ENCODE measurements around the gene TRDMT1. TPM values are rescaled to one million over a fixed set of nuclear protein-coding genes. Genes with fewer than 3 reads are reported as not detected.
A peak's percentile ranks its signal among the peaks of the same experiment; 100 is the strongest.

TRDMT1 gene
- total and polyA plus RNA-seq, 2 experiments from 2014 or later: 3.5 to 4.2 TPM

DNA sequence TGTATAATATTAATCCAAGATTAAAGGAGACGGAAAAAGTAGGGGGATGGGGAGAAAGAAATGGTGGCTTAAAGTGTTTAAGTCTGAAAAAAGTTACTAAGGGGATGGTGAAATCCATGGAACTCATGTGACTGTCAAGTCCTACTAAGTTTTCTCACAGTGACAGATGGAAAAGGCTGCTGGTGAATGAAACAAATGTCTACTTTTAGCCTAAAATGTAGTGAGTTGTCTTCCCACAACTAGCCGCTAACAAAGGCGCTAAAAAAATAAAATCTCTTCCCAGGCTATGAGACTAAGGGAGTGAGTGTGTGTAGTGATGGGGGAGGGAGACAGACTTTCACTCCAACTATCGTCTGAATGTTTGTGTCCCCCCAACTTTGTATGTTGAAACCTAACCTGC, 39.1 kb upstream of the TRDMT1 start:
- TF ChIP-seq EZH2phosphoT487 (IDR thresholded peaks at IDR 0.05; ENCODE audit: low read depth, severe bottlenecking, unreplicated experiment) (no peak), EZH2 (IDR thresholded peaks at IDR 0.05; ENCODE audit: borderline replicate concordance) (no peak)
- TF ChIP-seq, protein P1, sequence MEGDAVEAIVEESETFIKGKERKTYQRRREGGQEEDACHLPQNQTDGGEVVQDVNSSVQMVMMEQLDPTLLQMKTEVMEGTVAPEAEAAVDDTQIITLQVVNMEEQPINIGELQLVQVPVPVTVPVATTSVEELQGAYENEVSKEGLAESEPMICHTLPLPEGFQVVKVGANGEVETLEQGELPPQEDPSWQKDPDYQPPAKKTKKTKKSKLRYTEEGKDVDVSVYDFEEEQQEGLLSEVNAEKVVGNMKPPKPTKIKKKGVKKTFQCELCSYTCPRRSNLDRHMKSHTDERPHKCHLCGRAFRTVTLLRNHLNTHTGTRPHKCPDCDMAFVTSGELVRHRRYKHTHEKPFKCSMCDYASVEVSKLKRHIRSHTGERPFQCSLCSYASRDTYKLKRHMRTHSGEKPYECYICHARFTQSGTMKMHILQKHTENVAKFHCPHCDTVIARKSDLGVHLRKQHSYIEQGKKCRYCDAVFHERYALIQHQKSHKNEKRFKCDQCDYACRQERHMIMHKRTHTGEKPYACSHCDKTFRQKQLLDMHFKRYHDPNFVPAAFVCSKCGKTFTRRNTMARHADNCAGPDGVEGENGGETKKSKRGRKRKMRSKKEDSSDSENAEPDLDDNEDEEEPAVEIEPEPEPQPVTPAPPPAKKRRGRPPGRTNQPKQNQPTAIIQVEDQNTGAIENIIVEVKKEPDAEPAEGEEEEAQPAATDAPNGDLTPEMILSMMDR (IDR thresholded peaks at IDR 0.05; ENCODE audit: poor library complexity): no peak
- Histone ChIP-seq H3K27ac (no peak overlapping the region), H3K9me2 (replicated peaks; ENCODE audit: insufficient read depth) (no peaks in the 10 kb centered on the region), H3K4me3 (no peak overlapping the region), H3K27me3 (no peaks in the 10 kb centered on the region), H2AFZ (no peak overlapping the region), H3K9me3 (ENCODE audit: low read depth) (no peaks in the 10 kb centered on the region), H3K36me3 (replicated peaks; ENCODE audit: insufficient read depth, low read depth) (no peaks in the 10 kb centered on the region), H4K20me1 (ENCODE audit: insufficient read depth, poor library complexity, severe bottlenecking) (peaks cover 5% of the 10 kb centered on the region), H3K4me1 (ENCODE audit: insufficient read depth) (no peaks in the 10 kb centered on the region), H3K4me2 (no peak overlapping the region), H3K79me2 (no peaks in the 10 kb centered on the region)
- 96% methylated on average over 4 of the region's 4 CpGs for WGBS (ENCODE audit: low lambda C conversion rate, missing lambda C conversion rate)
- DNase-seq (ENCODE audit: low spot score): no peak

DNA sequence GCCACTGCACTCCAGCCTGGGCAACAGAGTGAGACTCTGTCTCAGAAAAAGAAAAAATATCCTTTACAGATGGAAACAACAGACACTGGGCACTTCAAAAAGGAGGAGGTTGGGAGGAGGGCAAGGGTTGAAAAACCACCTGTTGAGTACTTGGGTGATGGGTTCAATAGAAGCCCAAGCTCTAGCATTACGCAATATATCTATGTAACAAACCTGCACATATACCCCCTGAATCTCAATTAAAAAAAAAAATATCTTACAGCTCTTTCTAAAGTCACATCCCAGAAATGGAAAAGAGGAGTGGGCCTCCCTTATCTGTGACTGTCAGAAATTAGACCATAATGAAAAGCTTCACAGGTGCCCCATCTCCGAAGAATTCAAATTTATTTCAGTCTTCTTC, 38.6 kb upstream of the TRDMT1 start:
- Histone ChIP-seq H3K9me2 (replicated peaks; ENCODE audit: insufficient read depth) (no peaks in the 10 kb centered on the region), H3K4me2 (no peak overlapping the region), H3K4me1 (ENCODE audit: insufficient read depth) (no peaks in the 10 kb centered on the region), H3K79me2 (no peaks in the 10 kb centered on the region), H2AFZ (no peak overlapping the region), H3K27ac (no peak overlapping the region), H3K36me3 (replicated peaks; ENCODE audit: insufficient read depth, low read depth) (no peaks in the 10 kb centered on the region), H4K20me1 (ENCODE audit: insufficient read depth, poor library complexity, severe bottlenecking) (peaks cover 8% of the 10 kb centered on the region), H3K9me3 (ENCODE audit: low read depth) (no peaks in the 10 kb centered on the region), H3K27me3 (no peaks in the 10 kb centered on the region), H3K4me3 (no peak overlapping the region)
- TF ChIP-seq EZH2 (IDR thresholded peaks at IDR 0.05; ENCODE audit: borderline replicate concordance) (no peak), EZH2phosphoT487 (IDR thresholded peaks at IDR 0.05; ENCODE audit: low read depth, severe bottlenecking, unreplicated experiment) (no peak)
- TF ChIP-seq, protein P1 (IDR thresholded peaks at IDR 0.05; ENCODE audit: poor library complexity): no peak
- DNase-seq (ENCODE audit: low spot score): no peak
- WGBS (ENCODE audit: low lambda C conversion rate, missing lambda C conversion rate): 96% methylated on average over 2 of the region's 2 CpGs

DNA sequence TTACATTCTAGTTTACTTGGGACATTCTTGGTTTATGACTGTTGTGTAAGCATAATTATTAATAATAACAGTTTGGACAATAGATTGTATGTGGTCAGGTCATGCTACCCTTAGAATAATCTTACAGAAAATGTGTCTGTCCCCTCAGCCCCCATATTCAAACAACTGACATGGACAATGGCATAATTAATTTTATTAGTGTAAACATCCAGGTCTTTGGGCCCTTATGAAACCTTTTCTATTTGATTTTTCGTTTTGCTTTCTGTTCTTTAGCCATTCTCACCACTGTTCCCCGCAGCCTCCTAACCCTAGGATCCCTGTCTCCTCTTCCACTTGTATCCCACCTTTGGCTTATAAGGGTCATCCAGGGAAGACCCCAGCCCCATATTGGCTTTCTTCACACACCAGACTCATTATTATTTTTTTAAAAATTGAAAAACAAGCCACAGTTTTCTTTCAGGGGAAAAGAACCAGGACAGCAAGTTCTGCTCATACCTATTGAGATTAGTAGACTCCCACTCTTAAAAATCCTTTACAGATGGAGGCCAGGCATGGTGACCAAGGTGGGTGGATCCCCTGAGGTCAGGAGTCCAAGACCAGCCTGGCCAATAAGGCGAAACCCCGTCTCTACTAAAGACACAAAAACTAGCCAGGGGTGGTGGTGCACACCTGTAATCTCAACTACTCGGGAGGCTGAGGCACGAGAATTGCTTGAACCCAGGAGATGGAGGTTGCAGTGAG, 38.0 kb upstream of the TRDMT1 start:
- Histone ChIP-seq H3K4me1 (ENCODE audit: insufficient read depth) (no peaks in the 10 kb centered on the region), H3K36me3 (replicated peaks; ENCODE audit: insufficient read depth, low read depth) (no peaks in the 10 kb centered on the region), H3K79me2 (no peaks in the 10 kb centered on the region), H3K9me2 (replicated peaks; ENCODE audit: insufficient read depth) (no peaks in the 10 kb centered on the region), H3K4me2 (no peak overlapping the region), H3K27ac (peak overlapping the region; percentile 49), H3K9me3 (ENCODE audit: low read depth) (no peaks in the 10 kb centered on the region), H2AFZ (no peak overlapping the region), H3K4me3 (no peak overlapping the region), H4K20me1 (ENCODE audit: insufficient read depth, poor library complexity, severe bottlenecking) (peaks cover 13% of the 10 kb centered on the region), H3K27me3 (no peaks in the 10 kb centered on the region)
- 93% methylated on average over 6 of the region's 6 CpGs for WGBS (ENCODE audit: low lambda C conversion rate, missing lambda C conversion rate)
- DNase-seq (ENCODE audit: low spot score): no peak
- TF ChIP-seq EZH2phosphoT487 (IDR thresholded peaks at IDR 0.05; ENCODE audit: low read depth, severe bottlenecking, unreplicated experiment) (no peak), EZH2 (IDR thresholded peaks at IDR 0.05; ENCODE audit: borderline replicate concordance) (no peak)
- TF ChIP-seq, protein P1 (IDR thresholded peaks at IDR 0.05; ENCODE audit: poor library complexity): no peak
